Activated CD4-positive, alpha-beta T cell treated with anti-CD3 and anti-CD28 coated beads for 36 hours (primary cell): ENCODE measurements around the gene E4F1. TPM values are rescaled to one million over a fixed set of nuclear protein-coding genes. Genes with fewer than 3 reads are reported as not detected.

Experiments
- ATAC-seq: fragments of 200-7000 bp; cut with Tn5 transposase; one replicate; pipeline ENCODE4 v1.10.0; 2021; ENCODE audit warnings: mild to moderate bottlenecking, moderate library complexity
- CTCF ChIA-PET: fragments of 350-600 bp; sonication (Branson Sonifier 250); formaldehyde crosslinking; loops from one replicate; lab custom pipeline; 2021; ENCODE audit warnings: antibody characterized with exemption; lab: Charles Lee
- POLR2A ChIA-PET: fragments of 350-600 bp; sonication (Branson Sonifier 250); formaldehyde crosslinking; loops from one replicate; lab custom pipeline; 2021; ENCODE audit warnings: antibody characterized with exemption, inconsistent platforms; lab: Charles Lee
- DNase-seq: peaks from one replicate; pipeline ENCODE4 v3.0.0-alpha.2; 2020
- H3K27ac Mint-ChIP-seq: one replicate; pipeline ENCODE4 v1.8.0; 2021; ENCODE audit warnings: mixed read lengths
- H3K27me3 Mint-ChIP-seq: one replicate; pipeline ENCODE4 v1.8.0; 2021; ENCODE audit warnings: mixed read lengths
- H3K36me3 Mint-ChIP-seq: one replicate; pipeline ENCODE4 v1.8.0; 2021; ENCODE audit warnings: low read depth, mixed read lengths
- H3K4me1 Mint-ChIP-seq: one replicate; pipeline ENCODE4 v1.8.0; 2021; ENCODE audit warnings: mixed read lengths
- H3K4me3 Mint-ChIP-seq: one replicate; pipeline ENCODE4 v1.8.0; 2021; ENCODE audit warnings: mild to moderate bottlenecking, moderate library complexity, mixed read lengths
- H3K9me3 Mint-ChIP-seq: one replicate; pipeline ENCODE4 v1.8.0; 2021; ENCODE audit warnings: low read depth, mixed read lengths
- intact Hi-C, 2 experiments: fragments of 100-400 bp; cut with DNase I in 1 of 2; cut with micrococcal nuclease in 1 of 2; formaldehyde crosslinking; loops; one replicate each; pipeline versions ENCODE4 v1.14.2 to v1.15.1; 2022 to 2024; cut with DNase I, micrococcal nuclease
- total RNA-seq, 2 experiments: library from RNA; stranded (reverse); gene quantifications; one replicate each; pipeline ENCODE4 v1.2.3, GENCODE V29; 2021

Gene E4F1
- total RNA-seq, 2 experiments from 2014 or later: 18.0 to 18.6 TPM

- peaks cover 4% of the 10 kb centered on the region for H3K4me1 Mint-ChIP-seq
- CTCF ChIA-PET: interaction anchor here (0.6 kb wide), 1 partner anchor 23 kb away, joined by 3 read pairs; no protein-coding TSS in a partner anchor
- DNase-seq (no peak), ATAC-seq (no peak)
- intact Hi-C loops: no loop called here
- H3K9me3 Mint-ChIP-seq: no peaks in the 10 kb centered on the region
- POLR2A ChIA-PET: interaction anchor here (0.7 kb wide), 1 partner anchor 201 kb away, joined by 3 read pairs; no protein-coding TSS in a partner anchor
- H3K36me3 Mint-ChIP-seq: no peaks in the 10 kb centered on the region
- H3K4me3 Mint-ChIP-seq: no peak overlapping the region
- H3K27me3 Mint-ChIP-seq: peaks cover 5% of the 10 kb centered on the region
- no peak overlapping the region for H3K27ac Mint-ChIP-seq
Measured at GRCh38 chr16:2190002-2190658, 33.3 kb upstream of the E4F1 start.

GRCh38 chr16:2190659-2191445 lies 32.5 kb upstream of the E4F1 start:
- DNase-seq (no peak), ATAC-seq (no peak)
- CTCF ChIA-PET: interaction anchor here (0.5 kb wide), 1 partner anchor 199 kb away, joined by 3 read pairs; no protein-coding TSS in a partner anchor
- H3K4me1 Mint-ChIP-seq: peaks cover 5% of the 10 kb centered on the region
- POLR2A ChIA-PET: interaction anchor here (0.6 to 0.7 kb wide), 2 partner anchors 20 to 35 kb away, joined by 3 read pairs; partner anchors contain the start of genes BRICD5 and TRAF7
- H3K27me3 Mint-ChIP-seq: peaks cover 7% of the 10 kb centered on the region
- no peak overlapping the region for H3K27ac Mint-ChIP-seq
- no peaks in the 10 kb centered on the region for H3K9me3 Mint-ChIP-seq
- H3K36me3 Mint-ChIP-seq: no peaks in the 10 kb centered on the region
- intact Hi-C loops: no loop called here
- no peak overlapping the region for H3K4me3 Mint-ChIP-seq

- Mint-ChIP-seq H3K9me3 (no peaks in the 10 kb centered on the region), H3K4me1 (peaks cover 5% of the 10 kb centered on the region), H3K27ac (no peak overlapping the region), H3K36me3 (no peaks in the 10 kb centered on the region), H3K4me3 (no peak overlapping the region), H3K27me3 (peaks cover 7% of the 10 kb centered on the region)
- ChIA-PET POLR2A (interaction anchor here (0.6 to 0.7 kb wide), 2 partner anchors 19 to 36 kb away, joined by 3 read pairs; partner anchors contain the start of genes BRICD5 and TRAF7), CTCF (interaction anchor here (0.5 kb wide), 1 partner anchor 198 kb away, joined by 3 read pairs; no protein-coding TSS in a partner anchor)
- no peak for ATAC-seq
- intact Hi-C loops: no loop called here
- DNase-seq: no peak
Measured at GRCh38 chr16:2191446-2191706, 32.0 kb upstream of the E4F1 start.

GRCh38 chr16:2194166-2194834 lies 29.1 kb upstream of the E4F1 start:
- H3K4me3 Mint-ChIP-seq: no peak overlapping the region
- ATAC-seq: no peak

DNA sequence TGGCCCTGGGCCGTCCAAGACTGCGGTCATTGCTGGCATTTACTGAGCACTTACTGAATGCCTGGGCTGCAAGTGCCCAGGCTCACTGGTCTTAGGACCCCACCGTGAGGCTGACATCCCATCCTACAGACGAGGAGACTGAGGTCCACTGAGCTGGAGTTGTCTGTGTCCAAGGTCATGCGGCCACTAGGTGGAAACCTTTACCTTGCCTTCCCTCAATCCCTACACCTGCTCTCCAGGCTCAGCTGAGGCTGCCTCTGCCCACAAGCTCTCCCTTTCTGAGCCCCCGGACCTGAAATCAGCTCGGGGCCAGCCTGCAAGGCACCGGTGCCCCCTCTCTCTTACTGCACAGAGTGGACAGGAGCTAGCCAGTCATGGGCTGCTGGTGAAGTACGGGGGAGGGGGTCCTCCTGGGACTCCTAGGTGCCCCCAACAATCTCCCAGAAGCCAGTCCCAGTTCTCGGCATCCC lies 28.5 kb upstream of the E4F1 start:
- intact Hi-C loops: loop anchor here in 1 of 2 experiments (1.0 to 5.0 kb wide), 3 partner anchors 28 to 306 kb away; partner anchors contain the start of gene E4F1
- Mint-ChIP-seq H3K36me3 (no peaks in the 10 kb centered on the region), H3K27me3 (peaks cover 23% of the 10 kb centered on the region), H3K9me3 (no peaks in the 10 kb centered on the region), H3K4me3 (peak overlapping the region; percentile 26), H3K4me1 (peaks cover 5% of the 10 kb centered on the region), H3K27ac (no peak overlapping the region)
- ATAC-seq (peak; percentile 87), DNase-seq (peak; percentile 74)
- CTCF ChIA-PET: interaction anchor here (0.6 to 1.9 kb wide), 13 partner anchors 9 to 625 kb away, joined by 3 to 9 read pairs (median 3); partner anchors contain the start of gene ECI1
- POLR2A ChIA-PET: interaction anchor here (1.1 to 1.5 kb wide), 2 partner anchors 19 to 40 kb away, joined by 4 to 9 read pairs; partner anchors contain the start of genes PGP and TRAF7

More at GRCh38 chr16:2194166-2194834, 29.1 kb upstream of the E4F1 start:
- H3K36me3 Mint-ChIP-seq: no peaks in the 10 kb centered on the region
- H3K27ac Mint-ChIP-seq: no peak overlapping the region
- H3K9me3 Mint-ChIP-seq: no peaks in the 10 kb centered on the region
- H3K27me3 Mint-ChIP-seq: peaks cover 23% of the 10 kb centered on the region
- ChIA-PET CTCF (interaction anchor here (0.6 to 1.9 kb wide), 11 partner anchors 9 to 624 kb away, joined by 3 to 9 read pairs (median 3); partner anchors contain the start of gene ECI1), POLR2A (interaction anchor here (1.1 to 1.5 kb wide), 2 partner anchors 20 to 39 kb away, joined by 4 to 9 read pairs; partner anchors contain the start of genes PGP and TRAF7)
- intact Hi-C loops: no loop called here
- peak; percentile 59 for DNase-seq
- peaks cover 5% of the 10 kb centered on the region for H3K4me1 Mint-ChIP-seq

DNA sequence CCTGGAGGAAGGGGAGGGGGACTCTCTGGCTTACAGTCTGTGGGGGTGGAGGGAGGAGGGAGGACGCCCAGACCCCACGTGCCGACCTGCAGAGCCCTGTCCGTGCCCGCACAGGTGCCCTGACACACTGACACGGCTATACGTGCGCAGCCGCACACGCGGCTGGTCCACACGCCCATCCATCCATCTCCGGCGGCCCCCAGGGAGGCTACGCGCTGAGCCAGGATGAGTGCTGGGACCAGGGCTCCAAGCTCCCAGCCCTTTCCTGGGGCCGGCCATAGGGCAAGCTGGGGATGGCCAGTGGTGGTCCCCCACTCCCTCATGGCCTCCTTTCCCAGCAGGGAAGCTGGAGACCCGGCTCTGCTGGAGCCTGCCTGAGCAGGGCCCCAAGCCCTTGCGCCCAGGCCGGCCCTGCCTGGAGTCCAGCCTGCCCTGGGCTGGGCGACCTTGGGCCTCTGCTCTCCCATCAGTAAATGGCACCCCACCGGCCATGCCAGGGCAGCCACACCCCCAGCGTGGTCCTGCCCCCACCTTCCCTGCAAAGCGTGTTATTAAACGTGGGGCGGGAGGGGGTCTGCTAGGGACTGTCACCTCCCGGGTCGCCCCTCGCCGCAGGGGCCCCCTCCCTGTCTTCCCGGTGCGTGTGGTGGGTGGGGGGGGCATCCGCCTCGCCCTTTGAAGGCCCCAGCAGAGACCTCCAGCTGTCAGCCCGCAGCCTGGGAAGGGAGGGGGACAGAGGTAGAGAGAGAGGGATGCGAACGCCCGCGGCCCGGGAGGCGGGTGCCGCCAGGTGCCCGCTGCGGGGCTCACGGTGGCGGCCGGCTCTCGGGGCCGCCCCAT lies 27.8 kb upstream of the E4F1 start:
- peaks cover 5% of the 10 kb centered on the region for H3K4me1 Mint-ChIP-seq
- H3K4me3 Mint-ChIP-seq: peak overlapping the region; percentile 26
- DNase-seq: no peak
- ChIA-PET CTCF (interaction anchor here (0.6 to 1.9 kb wide), 8 partner anchors 8 to 306 kb away, joined by 3 to 9 read pairs (median 4); partner anchors contain the start of genes ECI1 and PGP), POLR2A (interaction anchor here (0.6 to 1.5 kb wide), 3 partner anchors 19 to 235 kb away, joined by 3 to 9 read pairs (median 4); partner anchors contain the start of genes PGP and TRAF7)
- H3K9me3 Mint-ChIP-seq: no peaks in the 10 kb centered on the region
- peaks cover 23% of the 10 kb centered on the region for H3K27me3 Mint-ChIP-seq
- H3K36me3 Mint-ChIP-seq: no peaks in the 10 kb centered on the region
- peak; percentile 38 for ATAC-seq
- H3K27ac Mint-ChIP-seq: no peak overlapping the region
- intact Hi-C loops: loop anchor here in 1 of 2 experiments (1.0 to 5.0 kb wide), 3 partner anchors 28 to 306 kb away; partner anchors contain the start of gene E4F1

- ATAC-seq (peak; percentile 43), DNase-seq (peak; percentile 42)
- Mint-ChIP-seq H3K27me3 (peaks cover 23% of the 10 kb centered on the region), H3K9me3 (no peaks in the 10 kb centered on the region), H3K4me1 (peaks cover 5% of the 10 kb centered on the region), H3K27ac (no peak within 1 kb of the TSS), H3K36me3 (no peaks in the 10 kb centered on the region), H3K4me3 (peak within 1 kb of the TSS; percentile 26)
- ChIA-PET POLR2A (interaction anchor here (0.6 kb wide), 1 partner anchor 234 kb away, joined by 3 read pairs; no protein-coding TSS in a partner anchor), CTCF (interaction anchor here (0.9 kb wide), 1 partner anchor 56 kb away, joined by 3 read pairs; no protein-coding TSS in a partner anchor)
- intact Hi-C loops: loop anchor here in 1 of 2 experiments (5.0 kb wide), 1 partner anchor 291 kb away; no protein-coding TSS in a partner anchor
Measured at GRCh38 chr16:2196162-2196980, 27.0 kb upstream of the E4F1 start, which contains the start of gene CASKIN1. CASKIN1 (minus strand) TSS chr16:2196605; CDS start chr16:2196432, 173 bp downstream.

- POLR2A ChIA-PET: no interaction called here
- CTCF ChIA-PET: interaction anchor here (0.9 kb wide), 1 partner anchor 57 kb away, joined by 3 read pairs; no protein-coding TSS in a partner anchor
Measured at GRCh38 chr16:2196981-2197511, 26.3 kb upstream of the E4F1 start.

DNA sequence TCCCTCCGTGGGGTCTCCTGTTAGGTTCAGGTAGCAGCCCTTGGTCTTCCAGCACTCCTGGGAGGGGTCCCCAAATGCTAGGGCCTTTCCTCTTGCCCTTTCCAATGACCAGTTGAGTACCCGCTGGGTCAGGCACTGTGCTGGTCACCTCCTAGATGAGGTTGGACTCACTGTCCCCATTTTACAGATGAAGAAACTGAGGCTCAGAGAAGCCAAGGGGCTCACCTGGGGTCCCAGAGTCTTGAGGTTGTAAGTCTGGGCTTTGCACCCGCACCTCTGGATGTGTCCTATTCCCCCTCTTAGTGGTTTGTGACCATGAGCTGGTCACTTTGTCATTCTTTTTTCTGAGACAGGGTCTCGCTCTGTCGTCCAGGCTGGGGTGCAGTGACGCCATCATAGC lies 25.6 kb upstream of the E4F1 start:
- Mint-ChIP-seq H3K27ac (no peak overlapping the region), H3K4me3 (peak overlapping the region; percentile 11)
- intact Hi-C loops: loop anchor here in 1 of 2 experiments (5.0 kb wide), 1 partner anchor 290 kb away; no protein-coding TSS in a partner anchor

More at GRCh38 chr16:2196981-2197511, 26.3 kb upstream of the E4F1 start:
- Mint-ChIP-seq H3K27ac (no peak overlapping the region), H3K36me3 (no peaks in the 10 kb centered on the region), H3K9me3 (no peaks in the 10 kb centered on the region), H3K27me3 (peaks cover 23% of the 10 kb centered on the region), H3K4me1 (peaks cover 5% of the 10 kb centered on the region), H3K4me3 (no peak overlapping the region)
- intact Hi-C loops: loop anchor here in 1 of 2 experiments (5.0 kb wide), 1 partner anchor 290 kb away; no protein-coding TSS in a partner anchor
- DNase-seq: no peak
- ATAC-seq: no peak

More for the DNA sequence above, 25.6 kb upstream of the E4F1 start:
- peaks cover 23% of the 10 kb centered on the region for H3K27me3 Mint-ChIP-seq
- ATAC-seq (no peak), DNase-seq (no peak)
- ChIA-PET POLR2A (interaction anchor here (0.6 kb wide), 1 partner anchor 11 kb away, joined by 3 read pairs; no protein-coding TSS in a partner anchor), CTCF (interaction anchor here (0.9 kb wide), 1 partner anchor 57 kb away, joined by 3 read pairs; no protein-coding TSS in a partner anchor)
- peaks cover 5% of the 10 kb centered on the region for H3K4me1 Mint-ChIP-seq
- H3K9me3 Mint-ChIP-seq: no peaks in the 10 kb centered on the region
- H3K36me3 Mint-ChIP-seq: no peaks in the 10 kb centered on the region
